HS-5 (cell line): Measurements from ENCODE around the gene TMEM154.

Source experiments
- DNase-seq: peaks from one replicate; pipeline ENCODE4 v3.0.0-alpha.2; 2012; ENCODE audit warnings: low read depth

The TMEM154 gene

GRCh38 chr4:152590179-152591031 lies 89.4 kb downstream of the TMEM154 start:
- DNase-seq, result peak; percentile 78

GRCh38 chr4:152588869-152589268 lies 90.9 kb downstream of the TMEM154 start:
- DNase-seq, result no peak

- no peak for DNase-seq
Measured at GRCh38 chr4:152587127-152587526, 92.7 kb downstream of the TMEM154 start.

GRCh38 chr4:152586668-152587067 lies 93.1 kb downstream of the TMEM154 start:
- no peak for DNase-seq

- DNase-seq, result no peak
Measured at GRCh38 chr4:152585023-152585441, 94.8 kb downstream of the TMEM154 start.

GRCh38 chr4:152581536-152582160 lies 98.1 kb downstream of the TMEM154 start:
- DNase-seq, result no peak

GRCh38 chr4:152579916-152580315 lies 99.9 kb downstream of the TMEM154 start:
- DNase-seq, result no peak

GRCh38 chr4:152579107-152579764 lies 100.6 kb downstream of the TMEM154 start:
- no peak for DNase-seq

- DNase-seq, result no peak
Measured at GRCh38 chr4:152578670-152579069, 101.1 kb downstream of the TMEM154 start.

- DNase-seq, result no peak
Measured at GRCh38 chr4:152577708-152578396, 101.9 kb downstream of the TMEM154 start.

GRCh38 chr4:152575533-152575932 lies 104.3 kb downstream of the TMEM154 start:
- no peak for DNase-seq

GRCh38 chr4:152573861-152574260 lies 105.9 kb downstream of the TMEM154 start:
- DNase-seq, result no peak

- peak; percentile 73 for DNase-seq
Measured at GRCh38 chr4:152572417-152573086, 107.2 kb downstream of the TMEM154 start.

- DNase-seq, result no peak
Measured at GRCh38 chr4:152571770-152572169, 108.0 kb downstream of the TMEM154 start.

- DNase-seq, result no peak
Measured at GRCh38 chr4:152571296-152571695, 108.5 kb downstream of the TMEM154 start.
